C4-2B (cell line): ENCODE measurements around the gene MOCOS.

Experiments used
- CTCF ChIP-seq: fragments of 450-650 bp; conservative IDR thresholded peaks from 2 replicates; pipeline ENCODE4 v1.5.1; 2017; ENCODE audit warnings: mild to moderate bottlenecking
- ZFX ChIP-seq: fragments of 450-650 bp; IDR thresholded peaks from 2 replicates; pipeline ENCODE4 v1.6.1; 2017

DNA sequence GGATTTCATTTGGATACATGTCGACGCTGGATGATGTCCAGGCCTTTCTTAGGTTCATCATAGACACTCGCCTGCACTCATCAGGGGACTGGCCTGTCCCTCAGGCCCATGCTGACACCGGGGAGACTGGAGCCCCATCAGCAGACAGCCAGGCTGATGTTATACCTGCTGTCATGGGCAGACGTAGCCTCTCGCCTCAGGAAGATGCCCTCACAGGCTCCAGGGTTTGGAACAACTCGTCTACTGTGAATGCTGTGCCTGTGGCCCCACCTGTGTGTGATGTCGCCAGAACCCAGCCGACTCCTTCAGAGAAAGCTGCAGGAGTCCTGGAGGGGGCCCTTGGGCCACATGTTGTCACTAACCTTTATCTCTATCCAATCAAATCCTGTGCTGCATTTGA is 28.3 kb downstream of the MOCOS start:
- TF ChIP-seq CTCF (no peak), ZFX (no peak)
